NCI-H345 treated with DMSO at 0.1 percent for 48 hours (cell line): ENCODE measurements around the gene EEF1G.
"Not testable (repeated sequence)": the region's sequence is repeated elsewhere in the genome, so short reads cannot be mapped to it uniquely, and the experiment has no call there.

Experiments used
- DNase-seq: peaks from one replicate; lab custom pipeline; 2025; ENCODE audit not compliant: unreplicated experiment; lab: John Stamatoyannopoulos, UW

The EEF1G gene

GRCh38 chr11:62556108-62556874, 17.4 kb downstream of the EEF1G start:
- DNase-seq, result no peak

- DNase-seq, result no peak
These were observed 18.1 kb downstream of the EEF1G start for GRCh38 chr11:62555464-62556107.

- DNase-seq, result no peak
These were observed 19.1 kb downstream of the EEF1G start for GRCh38 chr11:62554387-62555167.

- no peak for DNase-seq
These were observed 19.8 kb downstream of the EEF1G start for GRCh38 chr11:62553839-62554361.

- no peak for DNase-seq
These were observed 20.4 kb downstream of the EEF1G start for GRCh38 chr11:62553080-62553838.

- DNase-seq, result no peak
These were observed 21.1 kb downstream of the EEF1G start for GRCh38 chr11:62552485-62553079.

- not testable (repeated sequence) for DNase-seq
These were observed 23.2 kb downstream of the EEF1G start for GRCh38 chr11:62550478-62550877.

GRCh38 chr11:62548545-62549335, 25.0 kb downstream of the EEF1G start:
- no peak for DNase-seq

GRCh38 chr11:62547691-62548281, 25.9 kb downstream of the EEF1G start:
- no peak for DNase-seq

GRCh38 chr11:62546929-62547625, 26.6 kb downstream of the EEF1G start:
- no peak for DNase-seq

- no peak for DNase-seq
These were observed 27.3 kb downstream of the EEF1G start, which contains the start of gene AHNAK for GRCh38 chr11:62546244-62546928. Gene AHNAK, minus strand, starts transcription at chr11:62546806. Its CDS starts 10,708 bp downstream, at chr11:62536098.

- no peak for DNase-seq
These were observed 28.1 kb downstream of the EEF1G start for GRCh38 chr11:62545437-62546243.

- DNase-seq, result no peak
These were observed 28.9 kb downstream of the EEF1G start for GRCh38 chr11:62544581-62545436.

GRCh38 chr11:62543680-62544444, 29.8 kb downstream of the EEF1G start:
- no peak for DNase-seq

GRCh38 chr11:62542750-62543567, 30.7 kb downstream of the EEF1G start:
- DNase-seq, result no peak
